Hematopoietic multipotent progenitor cell treated with erythropoietin and hydrocortisone succinate and interleukin-3 and kit ligand, for 4 days (in vitro differentiated cells): ENCODE measurements around the gene C1orf35.

Experiments used
- DNase-seq: peaks from one replicate; pipeline ENCODE4 v3.0.0-alpha.2; 2015

C1orf35 gene

GRCh38 chr1:228109073-228109961 lies 6.2 kb upstream of the C1orf35 start, which contains the start of gene MRPL55:
Gene MRPL55, minus strand, starts transcription at chr1:228109299. Its CDS starts 1,039 bp downstream, at chr1:228108260.
- DNase-seq = peak; percentile 98

GRCh38 chr1:228108742-228109072 lies 5.6 kb upstream of the C1orf35 start:
- no peak for DNase-seq

- DNase-seq = no peak
These were observed 5.0 kb upstream of the C1orf35 start for GRCh38 chr1:228108055-228108690.

GRCh38 chr1:228107636-228108035 lies 4.5 kb upstream of the C1orf35 start:
- DNase-seq = no peak

GRCh38 chr1:228106800-228107054 lies 3.6 kb upstream of the C1orf35 start:
- no peak for DNase-seq

GRCh38 chr1:228105996-228106799 lies 3.1 kb upstream of the C1orf35 start:
- no peak for DNase-seq

- DNase-seq = no peak
These were observed 2.3 kb upstream of the C1orf35 start for GRCh38 chr1:228105270-228105995.

GRCh38 chr1:228104526-228105269 lies 1.6 kb upstream of the C1orf35 start:
- DNase-seq = no peak

- DNase-seq = peak; percentile 83
These were observed 933 bp downstream of the C1orf35 start for GRCh38 chr1:228101994-228102790.

- DNase-seq = no peak
These were observed 1.5 kb downstream of the C1orf35 start for GRCh38 chr1:228101614-228101993.

GRCh38 chr1:228100822-228101613 lies 2.1 kb downstream of the C1orf35 start:
- no peak for DNase-seq

GRCh38 chr1:228099331-228099732 lies 3.8 kb downstream of the C1orf35 start:
- no peak for DNase-seq

GRCh38 chr1:228098323-228098931 lies 4.7 kb downstream of the C1orf35 start:
- no peak for DNase-seq

- DNase-seq = no peak
These were observed 5.6 kb downstream of the C1orf35 start for GRCh38 chr1:228097333-228098081.

- DNase-seq = no peak
These were observed 6.5 kb downstream of the C1orf35 start for GRCh38 chr1:228096416-228097332.

GRCh38 chr1:228095938-228096337 lies 7.2 kb downstream of the C1orf35 start:
- no peak for DNase-seq

- no peak for DNase-seq
These were observed 8.0 kb downstream of the C1orf35 start for GRCh38 chr1:228095161-228095560.

- no peak for DNase-seq
These were observed 8.6 kb downstream of the C1orf35 start for GRCh38 chr1:228094432-228095016.
